ENCODE results near the gene P3H2.

DNA sequence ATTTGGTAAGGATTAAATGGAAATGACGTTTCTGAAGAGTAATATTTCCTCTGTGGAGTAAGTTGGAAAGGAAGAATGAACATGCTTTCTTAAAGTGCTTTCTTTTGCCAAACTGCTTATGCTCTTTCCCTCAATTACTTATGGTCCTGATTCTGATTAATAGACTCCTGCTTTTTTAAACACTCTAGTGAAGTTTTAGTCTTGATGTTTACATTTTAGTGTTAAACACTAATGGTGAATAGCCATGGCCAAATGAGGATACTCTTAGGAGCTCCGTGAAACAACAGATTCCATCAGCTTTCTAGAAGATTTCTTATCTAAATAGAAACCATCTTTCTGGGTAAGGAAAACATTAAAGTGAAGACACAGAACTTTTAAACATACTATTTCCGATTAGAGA is 117.6 kb downstream of the P3H2 start:
- TF ChIP-seq, protein P1, sequence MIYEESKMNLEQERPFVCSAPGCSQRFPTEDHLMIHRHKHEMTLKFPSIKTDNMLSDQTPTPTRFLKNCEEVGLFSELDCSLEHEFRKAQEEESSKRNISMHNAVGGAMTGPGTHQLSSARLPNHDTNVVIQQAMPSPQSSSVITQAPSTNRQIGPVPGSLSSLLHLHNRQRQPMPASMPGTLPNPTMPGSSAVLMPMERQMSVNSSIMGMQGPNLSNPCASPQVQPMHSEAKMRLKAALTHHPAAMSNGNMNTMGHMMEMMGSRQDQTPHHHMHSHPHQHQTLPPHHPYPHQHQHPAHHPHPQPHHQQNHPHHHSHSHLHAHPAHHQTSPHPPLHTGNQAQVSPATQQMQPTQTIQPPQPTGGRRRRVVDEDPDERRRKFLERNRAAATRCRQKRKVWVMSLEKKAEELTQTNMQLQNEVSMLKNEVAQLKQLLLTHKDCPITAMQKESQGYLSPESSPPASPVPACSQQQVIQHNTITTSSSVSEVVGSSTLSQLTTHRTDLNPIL (CRISPR knock-in tag; IDR thresholded peaks at IDR 0.05; ENCODE audit: low read depth): no peak
- TF ChIP-seq, protein P2, sequence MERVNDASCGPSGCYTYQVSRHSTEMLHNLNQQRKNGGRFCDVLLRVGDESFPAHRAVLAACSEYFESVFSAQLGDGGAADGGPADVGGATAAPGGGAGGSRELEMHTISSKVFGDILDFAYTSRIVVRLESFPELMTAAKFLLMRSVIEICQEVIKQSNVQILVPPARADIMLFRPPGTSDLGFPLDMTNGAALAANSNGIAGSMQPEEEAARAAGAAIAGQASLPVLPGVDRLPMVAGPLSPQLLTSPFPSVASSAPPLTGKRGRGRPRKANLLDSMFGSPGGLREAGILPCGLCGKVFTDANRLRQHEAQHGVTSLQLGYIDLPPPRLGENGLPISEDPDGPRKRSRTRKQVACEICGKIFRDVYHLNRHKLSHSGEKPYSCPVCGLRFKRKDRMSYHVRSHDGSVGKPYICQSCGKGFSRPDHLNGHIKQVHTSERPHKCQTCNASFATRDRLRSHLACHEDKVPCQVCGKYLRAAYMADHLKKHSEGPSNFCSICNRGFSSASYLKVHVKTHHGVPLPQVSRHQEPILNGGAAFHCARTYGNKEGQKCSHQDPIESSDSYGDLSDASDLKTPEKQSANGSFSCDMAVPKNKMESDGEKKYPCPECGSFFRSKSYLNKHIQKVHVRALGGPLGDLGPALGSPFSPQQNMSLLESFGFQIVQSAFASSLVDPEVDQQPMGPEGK (CRISPR knock-in tag; IDR thresholded peaks at IDR 0.05; ENCODE audit: borderline replicate concordance): no peak
- no peak for TF ChIP-seq ESRRG (CRISPR knock-in tag; IDR thresholded peaks at IDR 0.05)
- TF ChIP-seq, protein P3, sequence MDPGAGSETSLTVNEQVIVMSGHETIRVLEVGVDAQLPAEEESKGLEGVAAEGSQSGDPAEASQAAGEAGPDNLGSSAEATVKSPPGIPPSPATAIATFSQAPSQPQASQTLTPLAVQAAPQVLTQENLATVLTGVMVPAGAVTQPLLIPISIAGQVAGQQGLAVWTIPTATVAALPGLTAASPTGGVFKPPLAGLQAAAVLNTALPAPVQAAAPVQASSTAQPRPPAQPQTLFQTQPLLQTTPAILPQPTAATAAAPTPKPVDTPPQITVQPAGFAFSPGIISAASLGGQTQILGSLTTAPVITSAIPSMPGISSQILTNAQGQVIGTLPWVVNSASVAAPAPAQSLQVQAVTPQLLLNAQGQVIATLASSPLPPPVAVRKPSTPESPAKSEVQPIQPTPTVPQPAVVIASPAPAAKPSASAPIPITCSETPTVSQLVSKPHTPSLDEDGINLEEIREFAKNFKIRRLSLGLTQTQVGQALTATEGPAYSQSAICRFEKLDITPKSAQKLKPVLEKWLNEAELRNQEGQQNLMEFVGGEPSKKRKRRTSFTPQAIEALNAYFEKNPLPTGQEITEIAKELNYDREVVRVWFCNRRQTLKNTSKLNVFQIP (CRISPR knock-in tag; IDR thresholded peaks at IDR 0.05; ENCODE audit: borderline replicate concordance, low read depth): no peak
